8988T (cell line): Measurements from ENCODE around the gene LUC7L2.
A peak's percentile ranks its signal among the peaks of the same experiment; 100 is the strongest.
"Not testable (repeated sequence)": the region's sequence is repeated elsewhere in the genome, so short reads cannot be mapped to it uniquely, and the experiment has no call there.

Source experiments
- DNase-seq: peaks from one replicate; pipeline ENCODE4 v3.0.0; 2011

The LUC7L2 gene

GRCh38 chr7:139452958-139453672 lies 93.4 kb downstream of the LUC7L2 start:
- no peak for DNase-seq

GRCh38 chr7:139453673-139454321 lies 94.1 kb downstream of the LUC7L2 start:
- DNase-seq = no peak

GRCh38 chr7:139455789-139456188 lies 96.1 kb downstream of the LUC7L2 start:
- no peak for DNase-seq

- DNase-seq = no peak
These were observed 96.8 kb downstream of the LUC7L2 start for GRCh38 chr7:139456511-139456910.

DNA sequence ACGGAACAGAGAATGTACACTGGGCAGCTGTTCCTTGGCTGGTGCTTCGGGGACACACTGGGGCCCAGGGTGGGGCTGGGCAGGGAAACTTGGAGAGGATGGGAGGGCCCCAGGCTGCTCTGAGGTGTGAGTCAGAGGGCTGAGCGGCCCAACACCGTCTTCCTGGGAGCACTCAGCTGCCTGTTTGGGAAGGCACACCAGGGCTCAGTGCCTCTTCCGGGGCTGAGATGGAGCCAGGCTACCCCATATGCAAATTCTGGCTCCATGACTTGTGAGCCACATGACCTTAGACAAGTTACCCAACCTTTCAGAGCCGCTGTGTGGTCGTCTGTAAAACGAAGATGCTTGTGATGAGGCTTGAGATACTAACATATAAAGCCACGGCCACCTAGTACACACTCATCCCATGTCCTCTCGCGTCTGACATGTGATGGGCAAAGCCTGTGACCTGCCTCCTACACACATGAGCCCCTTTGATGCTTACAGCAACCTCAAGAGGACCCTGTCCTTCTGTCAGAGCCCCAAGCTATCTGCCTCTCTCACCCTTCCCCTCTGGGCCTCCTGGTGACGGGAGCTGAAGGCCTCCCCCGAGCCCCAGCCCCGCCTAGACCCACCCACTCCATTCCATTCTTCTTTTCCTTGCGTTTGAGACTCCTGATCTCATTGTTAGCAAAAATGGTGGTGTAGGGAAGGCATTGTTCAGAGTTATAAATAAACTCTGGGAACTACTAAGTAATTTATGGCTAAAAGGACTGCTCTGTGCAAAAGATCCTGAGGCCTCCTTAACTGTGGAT lies 97.7 kb downstream of the LUC7L2 start:
- peak; percentile 35 for DNase-seq

DNA sequence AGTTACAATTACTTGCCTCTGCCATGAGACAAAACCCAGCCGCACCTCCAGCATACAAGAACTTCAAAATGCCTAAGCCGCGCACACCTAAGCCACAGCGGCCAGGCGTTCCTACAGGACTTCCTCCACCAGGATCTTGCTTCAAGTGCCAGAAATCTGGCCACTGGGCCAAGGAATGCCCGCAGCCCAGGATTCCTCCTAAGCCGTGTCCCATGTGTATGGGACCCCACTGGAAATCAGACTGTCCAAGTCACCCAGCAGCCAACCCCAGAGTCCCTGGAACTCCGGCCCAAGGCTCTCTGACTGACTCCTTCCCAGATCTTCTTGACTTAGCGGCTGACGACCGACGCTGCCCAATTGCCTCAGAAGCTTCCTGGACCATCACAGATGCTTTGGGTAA lies 103.7 kb downstream of the LUC7L2 start:
- not testable (repeated sequence) for DNase-seq

- DNase-seq = not testable (repeated sequence)
These were observed 104.8 kb downstream of the LUC7L2 start for GRCh38 chr7:139464511-139464910.

- not testable (repeated sequence) for DNase-seq
These were observed 105.4 kb downstream of the LUC7L2 start for GRCh38 chr7:139465072-139465471.

DNA sequence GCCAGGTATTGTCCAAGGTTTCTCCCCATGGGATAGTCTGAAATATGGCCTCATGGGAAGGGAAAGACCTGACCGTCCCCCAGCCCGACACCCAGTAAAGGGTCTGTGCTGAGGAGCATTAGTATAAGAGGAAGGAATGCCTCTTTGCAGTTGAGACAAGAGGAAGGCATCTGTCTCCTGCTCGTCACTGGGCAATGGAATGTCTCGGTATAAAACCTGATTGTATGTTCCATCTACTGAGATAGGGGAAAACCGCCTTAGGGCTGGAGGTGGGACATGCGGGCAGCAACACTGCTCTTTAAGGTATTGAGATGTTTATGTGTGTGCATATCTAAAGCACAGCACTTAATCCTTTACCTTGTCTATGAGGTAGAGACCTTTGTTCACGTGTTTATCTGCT lies 108.0 kb downstream of the LUC7L2 start:
- not testable (repeated sequence) for DNase-seq

GRCh38 chr7:139468281-139468680 lies 108.6 kb downstream of the LUC7L2 start:
- DNase-seq = not testable (repeated sequence)

DNA sequence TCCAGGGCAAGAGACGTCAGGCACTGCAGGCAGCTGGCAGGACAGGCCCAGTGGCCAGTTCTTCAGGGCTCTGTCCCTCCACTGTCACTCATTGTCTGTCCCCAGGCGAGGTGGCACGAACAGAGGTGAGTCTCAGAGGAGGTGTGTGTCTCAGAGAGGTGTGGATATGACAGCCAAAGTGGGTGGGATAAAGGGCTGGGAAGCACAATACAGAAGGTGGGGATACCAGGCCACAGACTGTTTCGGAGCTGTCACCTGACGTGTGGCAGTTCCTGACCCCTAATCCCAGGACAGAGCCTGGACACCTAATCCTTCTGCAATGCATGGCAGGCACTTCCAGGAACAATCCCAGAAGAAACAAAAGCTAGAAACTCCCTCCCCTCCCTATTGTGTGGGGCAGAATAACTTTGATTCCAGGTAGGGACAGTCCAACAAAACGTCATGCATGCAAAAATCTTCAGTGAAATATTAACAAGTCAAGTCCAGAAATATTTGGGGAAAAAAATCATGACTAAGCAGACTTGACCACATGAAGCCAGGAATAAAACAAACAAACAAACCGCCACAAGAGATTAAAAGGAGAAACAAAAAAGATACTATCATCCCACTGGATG lies 112.2 kb downstream of the LUC7L2 start:
- DNase-seq = no peak
